SHP77 treated with DMSO at 0.1 percent for 48 hours (cell line): ENCODE data around the gene FZD2.
"Not testable (repeated sequence)": the region's sequence is repeated elsewhere in the genome, so short reads cannot be mapped to it uniquely, and the experiment has no call there.

Experiments
- DNase-seq: peaks from one replicate; lab custom pipeline; 2025; lab: John Stamatoyannopoulos, UW

Gene FZD2

DNA sequence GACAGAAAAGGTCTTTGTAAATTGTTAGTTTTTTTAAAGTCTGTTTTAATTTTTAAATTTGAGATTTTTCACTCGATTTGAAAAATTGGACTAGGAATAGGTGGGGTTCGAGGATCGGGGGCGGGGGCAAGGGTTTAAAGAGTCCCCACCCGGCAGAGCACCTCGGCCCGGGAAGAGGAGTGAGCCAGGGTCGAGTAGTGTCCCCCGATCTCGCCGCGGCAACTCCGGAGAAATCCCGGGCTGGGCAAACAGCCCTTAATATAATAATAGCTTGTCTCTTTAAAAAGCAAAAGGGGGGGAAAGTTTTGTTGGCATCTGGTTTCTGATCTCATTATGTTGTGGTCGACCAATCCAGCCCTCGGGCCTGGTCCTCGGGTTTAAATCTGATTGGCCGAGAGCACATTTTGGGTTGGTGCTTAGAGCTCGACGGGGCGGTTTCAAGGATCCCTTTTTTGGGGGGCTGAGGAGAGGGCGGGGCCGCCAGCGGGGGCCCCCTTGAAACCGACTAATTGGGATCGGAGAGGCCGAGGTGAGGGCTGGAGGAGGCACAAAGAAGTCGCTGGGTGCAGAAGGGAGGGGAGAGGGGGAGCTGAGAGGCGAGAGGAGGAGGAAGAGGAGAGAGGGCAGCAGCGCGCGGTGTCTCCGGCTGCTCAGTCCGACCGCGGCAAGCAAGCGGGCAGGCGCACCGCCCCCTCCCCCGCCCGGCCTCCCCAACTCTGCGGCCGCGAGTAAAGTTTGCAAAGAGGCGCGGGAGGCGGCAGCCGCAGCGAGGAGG is at the start of gene FZD2:
Gene FZD2 (plus strand): TSS at position 653 of the 775 bp plus-strand sequence. CDS start 205 bp downstream, outside the sequence.
- DNase-seq, result peak; percentile 52

DNA sequence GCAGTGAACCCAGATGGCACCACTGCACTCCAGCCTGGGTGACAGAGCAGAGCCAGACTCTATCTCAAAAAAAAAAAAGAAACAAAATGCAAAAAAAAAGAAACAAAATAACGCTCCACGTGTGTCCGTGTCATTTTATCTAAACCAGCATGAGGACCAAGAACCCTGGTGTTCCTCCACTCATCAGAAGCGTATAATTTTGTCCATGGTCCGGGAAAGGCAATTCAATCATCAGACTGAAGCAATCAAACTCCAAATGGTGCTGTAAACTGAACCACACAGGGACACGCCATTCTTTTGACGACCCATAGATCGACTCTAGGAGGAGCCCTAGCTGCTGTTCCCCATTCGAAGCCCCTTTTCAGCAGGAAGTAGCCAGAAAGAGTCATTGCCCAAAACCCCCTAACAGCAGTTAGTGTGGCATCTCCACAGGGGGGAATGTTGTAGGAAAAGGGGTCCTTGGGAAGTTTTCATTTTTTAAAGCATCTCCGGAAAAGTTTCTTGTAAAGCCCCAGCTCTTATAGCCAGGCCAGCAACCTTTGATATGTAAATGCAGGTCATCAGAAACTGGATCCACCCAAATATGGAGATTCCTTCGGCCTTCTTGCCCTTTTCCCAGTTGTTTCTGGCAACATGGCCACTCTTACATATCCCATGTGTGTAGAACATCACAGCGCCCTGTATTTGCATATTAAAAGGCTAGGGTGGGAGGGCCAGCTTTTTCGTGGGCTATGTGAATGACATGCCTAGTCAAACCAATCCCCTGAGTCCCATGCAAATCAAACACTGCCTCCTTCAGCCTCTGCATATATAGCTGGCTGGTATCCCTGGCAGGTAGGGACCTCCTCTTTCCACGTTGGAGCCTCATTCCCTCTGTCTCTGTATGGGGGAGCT is 45.8 kb upstream of the FZD2 start:
- not testable (repeated sequence) for DNase-seq

DNA sequence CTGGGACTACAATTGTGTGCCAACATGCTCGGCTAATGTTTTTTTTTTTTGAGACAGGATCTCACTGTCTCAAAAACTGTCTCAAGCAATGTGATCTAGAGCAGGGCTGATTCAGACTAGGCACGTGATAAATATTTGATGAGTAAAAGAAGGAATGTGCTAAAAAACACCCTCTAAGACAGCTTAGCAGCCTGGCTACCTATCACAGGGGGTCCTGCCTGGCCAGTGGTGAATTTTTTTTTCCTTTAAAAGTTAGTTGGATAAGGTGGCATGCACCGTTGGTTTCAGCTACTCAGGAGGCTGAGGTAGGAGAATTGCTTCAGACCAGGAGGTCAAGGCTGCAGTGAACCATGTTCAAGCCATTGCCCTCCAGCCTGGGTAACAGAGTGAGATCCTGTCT is 39.3 kb upstream of the FZD2 start:
- no peak for DNase-seq

DNA sequence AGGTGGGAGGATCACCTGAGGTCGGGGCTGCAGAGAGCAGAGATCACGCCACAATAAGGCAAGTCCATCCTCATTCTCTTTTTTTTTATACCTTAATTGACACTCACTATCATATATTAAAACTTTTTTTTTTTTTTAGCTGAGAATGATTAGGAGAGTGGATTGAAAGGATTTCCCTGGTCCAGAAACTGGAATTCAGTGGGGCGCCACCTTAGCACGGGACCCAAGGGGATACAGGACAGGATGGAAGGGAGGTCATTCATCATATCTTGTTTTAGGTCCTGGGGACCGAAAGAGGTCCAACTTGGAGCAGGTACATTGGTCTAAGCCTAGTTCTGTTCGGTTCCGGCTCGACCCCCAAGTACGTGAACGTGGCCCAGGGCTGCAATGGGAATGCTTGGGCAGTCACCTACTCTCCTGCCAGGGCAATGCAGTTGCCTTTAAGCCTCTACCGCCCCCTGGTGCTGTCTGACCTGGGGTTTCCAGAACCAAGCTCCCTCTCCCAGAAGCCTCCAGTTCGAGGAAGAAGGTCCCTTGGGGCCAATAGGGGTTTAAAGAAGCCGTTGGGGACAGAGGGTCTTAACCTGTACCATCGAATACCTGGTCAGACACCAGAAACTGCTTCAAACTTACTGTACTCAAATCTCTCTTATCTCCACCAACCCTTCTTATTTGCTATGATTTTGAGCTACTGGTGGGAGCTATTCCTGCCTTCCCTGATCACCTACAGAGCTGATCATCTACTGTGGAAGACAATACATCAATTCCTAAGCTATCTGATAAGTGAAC is 34.2 kb upstream of the FZD2 start:
- peak; percentile 21 for DNase-seq

DNA sequence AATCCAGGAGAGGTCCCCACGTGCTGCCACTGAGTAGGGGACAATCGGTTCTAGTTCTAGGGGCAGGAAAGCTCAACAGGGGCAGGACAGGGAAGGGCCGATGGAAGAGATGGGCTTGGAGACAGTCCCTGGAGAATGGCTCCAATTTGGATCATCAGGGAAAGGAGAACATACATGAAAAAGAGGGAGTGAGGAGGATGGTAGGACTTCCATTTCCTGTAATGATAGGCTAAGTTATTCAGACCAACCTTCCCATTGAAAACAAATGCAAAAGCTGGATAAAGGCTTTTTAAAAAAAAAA is 33.7 kb upstream of the FZD2 start:
- no peak for DNase-seq

DNA sequence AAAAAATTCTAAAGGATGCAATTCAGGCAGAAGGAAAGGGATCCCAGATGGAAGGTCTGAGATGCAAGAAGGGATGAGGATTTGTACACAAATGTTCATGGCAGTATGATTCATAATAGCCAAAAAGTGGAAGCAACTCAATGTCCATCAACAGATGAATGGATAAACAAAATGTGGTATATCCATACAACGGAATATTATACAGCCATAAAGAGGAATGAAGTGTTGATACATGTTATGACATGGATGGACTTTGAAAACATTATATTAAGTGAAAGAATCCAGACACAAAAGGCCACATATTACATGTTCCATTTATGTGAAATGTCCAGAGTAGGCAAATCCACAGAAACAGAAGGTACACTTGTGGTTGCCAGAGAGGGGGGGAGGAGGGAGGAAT is 30.2 kb upstream of the FZD2 start:
- no peak for DNase-seq

DNA sequence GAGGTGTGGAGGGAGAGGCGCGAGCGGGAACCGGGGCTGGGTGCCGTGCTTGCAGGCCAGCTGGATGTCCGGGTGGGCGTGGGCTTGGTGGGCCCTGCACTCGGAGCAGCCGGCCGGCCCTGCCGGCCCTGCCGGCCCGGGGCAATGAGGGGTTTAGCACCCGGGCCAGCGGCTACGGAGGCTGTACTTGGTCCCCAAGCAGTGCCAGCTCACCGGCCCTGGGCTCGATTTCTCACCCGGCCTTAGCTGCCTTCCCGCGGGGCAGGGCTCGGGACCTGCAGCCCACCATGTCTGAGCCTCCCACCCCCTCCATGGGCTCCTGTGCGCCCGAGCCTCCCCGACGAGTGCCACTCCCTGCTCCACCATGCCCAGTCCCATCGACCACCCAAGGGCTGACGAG is 29.3 kb upstream of the FZD2 start:
- DNase-seq, result no peak

DNA sequence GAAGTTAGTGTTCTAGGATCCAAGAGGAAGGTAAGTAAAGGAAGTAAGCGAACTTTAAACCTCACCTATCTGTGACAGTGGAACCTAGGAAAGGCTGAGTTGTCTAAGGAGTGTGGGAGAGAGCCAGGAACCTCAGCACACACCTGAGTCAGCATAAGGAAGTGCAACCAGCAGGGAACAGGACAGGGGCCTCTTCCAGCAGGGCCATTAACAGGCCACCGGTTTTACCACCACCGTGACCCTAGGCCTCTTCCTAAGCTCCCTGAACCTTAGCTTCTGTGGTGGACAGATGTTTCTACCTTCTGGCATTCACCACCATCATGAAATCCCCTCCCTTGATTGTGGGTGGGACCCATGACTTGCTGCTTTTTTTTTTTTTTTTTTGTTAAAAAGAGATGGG is 27.4 kb upstream of the FZD2 start:
- no peak for DNase-seq

DNA sequence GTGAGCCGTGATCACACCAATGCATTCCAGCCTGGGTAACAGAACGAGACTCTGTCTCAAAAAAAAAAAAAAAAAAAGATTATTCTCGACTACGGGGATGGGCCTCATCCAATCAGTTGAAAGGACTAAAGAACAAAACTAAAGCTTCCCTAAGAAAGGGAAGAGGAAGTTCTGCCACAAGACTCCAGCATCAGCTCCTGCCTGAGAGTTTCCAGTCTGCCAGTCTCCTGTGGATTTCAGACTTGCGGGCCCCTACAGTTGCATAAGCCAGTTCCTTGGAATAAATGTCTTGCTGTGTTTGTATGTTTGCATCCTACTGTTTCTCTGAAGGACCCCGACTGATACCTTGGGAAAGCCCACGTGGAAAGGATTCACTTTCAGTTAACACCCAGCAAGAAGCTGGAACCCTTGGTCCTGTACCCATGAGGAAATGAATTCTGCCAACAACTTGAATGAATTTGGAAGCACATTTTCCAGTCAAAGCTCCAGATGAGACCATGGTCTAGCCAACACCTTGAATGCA is 26.3 kb upstream of the FZD2 start:
- no peak for DNase-seq

DNA sequence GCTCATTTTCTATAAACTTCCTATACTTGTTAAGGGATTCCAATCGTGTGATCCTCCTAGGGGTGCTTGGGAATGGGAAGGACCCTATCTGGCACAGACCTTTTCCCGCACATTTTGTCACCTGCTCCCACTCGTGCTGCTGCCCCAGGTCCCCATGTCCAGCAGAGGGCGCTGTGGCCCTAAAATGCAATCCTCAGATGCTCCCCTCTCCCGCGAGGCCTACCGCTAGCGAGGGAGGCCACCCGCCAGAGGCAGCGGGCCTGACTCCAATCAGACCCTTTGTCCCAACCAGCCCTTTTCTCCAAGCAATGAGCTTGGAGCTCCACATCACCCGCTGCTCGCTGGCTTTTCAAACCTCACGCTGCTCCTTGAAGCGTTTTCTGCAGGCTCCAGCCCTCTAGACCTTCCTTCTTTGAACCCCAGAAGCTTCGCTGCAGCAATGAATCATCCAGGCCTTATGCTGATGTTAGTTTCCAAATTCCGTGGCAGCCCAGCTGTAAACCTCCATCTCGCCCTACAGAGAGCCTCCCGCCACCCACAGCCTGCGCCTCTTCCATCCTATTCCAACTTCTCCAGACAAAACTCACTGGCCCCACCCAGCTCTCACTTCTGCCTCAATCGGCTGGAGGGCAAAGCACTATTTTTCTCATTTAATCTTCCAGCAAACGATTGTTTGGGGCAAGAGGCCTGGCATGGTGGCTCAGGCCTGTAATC is 23.6 kb upstream of the FZD2 start:
- DNase-seq, result peak; percentile 69

DNA sequence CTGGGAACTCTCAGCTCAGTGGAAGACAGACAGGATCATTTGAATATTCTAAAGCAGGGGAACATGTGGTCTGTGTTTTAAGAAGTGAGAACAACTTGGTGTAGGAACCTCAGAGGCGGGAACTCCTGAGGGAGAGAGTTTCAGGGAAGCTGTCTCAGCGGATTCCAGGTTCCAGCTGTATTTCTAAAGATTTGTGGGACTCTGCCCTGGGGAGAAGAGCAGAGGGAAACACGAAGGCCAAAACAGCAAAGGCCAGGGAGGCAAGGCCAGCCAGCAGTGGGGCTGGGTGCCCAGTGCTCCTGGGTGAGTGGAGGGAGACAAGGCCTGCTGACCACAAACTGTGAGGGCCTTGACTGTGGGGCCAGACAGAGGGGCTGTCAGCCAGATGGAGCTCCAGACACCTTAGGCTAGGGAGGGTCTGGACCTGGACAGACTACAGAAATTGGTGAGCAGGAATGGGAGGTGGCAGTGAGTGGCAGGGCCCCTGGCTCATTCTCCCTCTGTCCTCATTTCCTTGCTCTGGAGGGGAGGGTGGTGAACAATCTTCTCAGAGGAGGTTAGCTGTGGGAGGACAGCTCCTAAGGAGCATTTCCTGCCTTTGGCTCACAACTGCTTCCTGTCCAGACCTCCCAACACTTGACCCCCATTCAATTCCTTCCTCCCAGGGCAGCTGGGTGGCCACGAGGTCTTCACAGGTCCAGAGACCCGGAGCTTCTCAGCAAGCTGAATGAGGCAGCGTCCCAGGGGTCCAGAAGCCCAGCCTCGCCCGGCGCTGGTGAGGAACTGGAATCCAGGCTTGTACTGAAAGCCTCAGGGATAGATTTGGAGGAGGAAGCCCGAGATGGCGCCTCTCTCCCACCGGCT is 21.0 kb upstream of the FZD2 start:
- no peak for DNase-seq

DNA sequence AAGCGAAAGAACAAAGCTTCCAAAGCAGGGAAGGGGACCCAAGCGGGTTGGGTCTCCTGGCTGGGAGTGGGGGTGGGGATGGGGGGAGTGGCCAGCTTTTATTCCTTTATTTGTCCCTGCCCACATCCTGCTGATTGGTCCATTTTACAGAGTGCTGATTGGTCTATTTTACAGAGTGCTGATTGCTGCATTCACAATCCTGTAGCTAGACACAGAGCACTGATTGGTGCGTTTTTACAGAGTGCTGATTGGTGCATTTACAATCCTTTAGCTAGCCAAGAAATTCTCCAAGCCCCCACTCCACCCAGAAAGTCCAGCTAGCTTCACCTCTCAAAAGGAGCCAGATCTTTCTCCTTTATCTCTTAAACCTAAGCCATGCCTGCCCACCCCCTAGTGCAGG is 19.4 kb upstream of the FZD2 start:
- not testable (repeated sequence) for DNase-seq

DNA sequence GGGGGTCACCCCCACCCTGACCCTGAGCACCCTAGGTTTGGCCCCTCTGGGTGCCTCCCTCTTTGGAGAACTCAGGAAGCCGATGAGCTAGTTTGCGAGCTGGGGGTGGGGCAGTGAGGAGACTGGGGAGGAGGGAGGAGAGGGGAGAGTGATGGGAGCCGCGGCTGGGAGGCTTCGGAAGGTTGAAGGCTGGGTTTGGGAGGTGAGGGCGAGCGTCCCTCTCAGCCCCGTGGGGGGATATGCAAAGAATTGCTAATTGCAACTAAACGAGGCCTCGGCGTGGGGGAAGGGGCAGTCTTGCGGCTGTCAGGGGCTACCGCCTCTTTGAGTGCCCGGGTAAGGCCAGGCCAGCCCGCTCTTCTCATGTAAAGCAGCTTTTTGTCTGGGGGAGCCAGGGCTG is 17.6 kb upstream of the FZD2 start:
- no peak for DNase-seq

DNA sequence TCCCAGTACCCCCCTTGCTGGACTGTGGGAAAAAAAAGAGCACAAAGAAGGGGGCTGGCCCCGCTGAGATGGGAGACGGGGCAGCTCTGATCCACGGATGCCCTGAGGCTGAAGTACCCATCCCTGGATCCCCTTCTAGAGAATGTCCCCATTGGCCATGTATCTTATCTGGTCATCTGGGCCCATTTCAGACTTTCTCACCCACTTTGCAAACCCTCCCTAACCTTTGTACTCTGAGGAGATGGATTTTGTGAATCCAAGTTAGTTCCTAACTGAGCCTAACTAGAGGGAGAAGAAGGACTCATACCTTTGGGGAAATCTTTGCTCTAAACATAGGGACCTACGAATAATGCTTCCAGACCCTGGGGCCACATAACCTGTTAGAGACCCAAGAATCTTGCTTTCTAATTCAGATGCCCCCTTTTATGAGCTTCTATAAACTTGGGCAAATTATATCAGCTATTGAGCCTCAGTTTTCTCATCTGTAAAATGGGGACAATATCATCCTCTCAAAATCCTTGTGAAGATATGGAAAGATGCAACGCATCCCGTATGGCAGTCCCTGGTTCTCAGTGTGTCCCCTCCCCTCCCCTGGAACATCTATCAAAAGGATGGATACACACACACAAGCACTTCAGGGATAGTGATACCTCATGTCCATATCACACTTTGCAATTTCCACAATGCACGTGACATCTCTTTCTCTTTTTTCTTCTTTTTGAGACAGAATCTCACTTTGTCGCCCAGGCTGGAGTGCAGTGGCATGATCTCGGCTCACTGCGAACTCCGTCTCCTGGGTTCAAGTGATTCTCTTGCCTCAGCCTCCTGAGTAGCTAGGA is 16.8 kb upstream of the FZD2 start:
- no peak for DNase-seq

DNA sequence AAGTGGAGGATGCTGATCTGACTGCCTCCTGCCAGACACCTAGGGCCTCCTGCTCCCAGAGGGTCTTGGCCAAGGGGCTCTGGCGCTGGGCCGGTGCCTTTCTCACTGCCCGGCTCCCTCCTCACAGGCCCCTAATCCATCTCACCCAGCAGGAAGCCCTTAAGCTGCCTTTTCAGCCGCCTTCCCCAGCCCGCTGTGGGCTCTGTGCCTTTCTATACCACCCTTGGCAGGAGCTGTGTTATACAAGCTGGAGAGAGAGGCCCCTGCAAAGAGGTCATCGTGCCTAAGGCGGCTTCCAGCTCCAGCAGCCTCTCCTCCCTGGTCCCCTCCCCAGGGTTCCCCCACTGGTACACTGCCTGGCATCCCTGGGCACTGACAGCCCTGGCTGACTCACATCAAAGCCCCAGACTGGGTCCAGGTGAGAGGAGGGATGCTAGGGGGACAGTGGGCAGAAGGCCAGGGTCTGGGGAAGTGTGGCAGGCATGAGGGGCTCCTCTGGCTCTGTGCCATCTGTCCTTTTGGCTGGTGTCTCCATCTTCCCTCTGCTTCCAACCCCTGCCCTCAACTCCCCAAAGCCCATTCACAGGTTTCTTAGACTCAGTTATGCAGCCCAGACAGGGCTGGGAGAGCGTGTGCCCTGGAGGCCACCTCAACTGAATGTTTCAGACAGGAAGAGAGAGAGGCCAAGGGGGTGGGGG is 15.3 kb upstream of the FZD2 start:
- DNase-seq, result no peak

DNA sequence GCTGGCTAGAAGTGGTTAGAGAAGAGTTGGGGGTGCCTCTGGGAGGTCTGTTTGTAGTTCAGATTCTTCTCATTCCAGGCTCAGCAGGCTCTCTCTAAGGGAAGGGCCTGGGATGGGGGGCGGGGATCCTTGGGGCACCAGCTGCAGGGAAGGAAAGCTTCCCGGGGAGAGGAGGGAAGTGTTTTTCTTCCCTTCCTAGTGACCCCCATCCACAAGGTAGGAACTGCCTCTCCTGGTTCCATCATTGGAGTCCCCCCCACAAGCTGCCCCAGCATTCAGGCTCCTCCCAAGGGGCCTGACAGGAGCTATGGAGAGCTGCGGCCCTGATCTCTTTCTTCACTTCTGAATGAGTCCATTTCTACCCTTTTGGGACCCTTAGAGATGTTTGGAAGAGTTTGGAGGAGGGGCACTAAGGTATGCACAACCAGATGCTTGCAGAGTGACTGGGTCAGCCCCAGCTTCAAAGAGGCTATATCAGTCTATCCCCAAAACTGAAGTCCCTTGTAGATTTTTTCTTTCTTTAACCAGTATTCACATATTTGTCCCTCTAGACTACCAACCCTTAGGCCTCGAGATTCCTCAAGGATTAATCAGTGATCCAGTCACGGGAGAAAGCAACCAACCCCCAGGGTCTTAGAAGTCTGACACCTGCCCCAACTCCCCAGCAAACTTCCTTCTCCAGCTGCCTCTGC is 13.9 kb upstream of the FZD2 start:
- DNase-seq, result no peak

DNA sequence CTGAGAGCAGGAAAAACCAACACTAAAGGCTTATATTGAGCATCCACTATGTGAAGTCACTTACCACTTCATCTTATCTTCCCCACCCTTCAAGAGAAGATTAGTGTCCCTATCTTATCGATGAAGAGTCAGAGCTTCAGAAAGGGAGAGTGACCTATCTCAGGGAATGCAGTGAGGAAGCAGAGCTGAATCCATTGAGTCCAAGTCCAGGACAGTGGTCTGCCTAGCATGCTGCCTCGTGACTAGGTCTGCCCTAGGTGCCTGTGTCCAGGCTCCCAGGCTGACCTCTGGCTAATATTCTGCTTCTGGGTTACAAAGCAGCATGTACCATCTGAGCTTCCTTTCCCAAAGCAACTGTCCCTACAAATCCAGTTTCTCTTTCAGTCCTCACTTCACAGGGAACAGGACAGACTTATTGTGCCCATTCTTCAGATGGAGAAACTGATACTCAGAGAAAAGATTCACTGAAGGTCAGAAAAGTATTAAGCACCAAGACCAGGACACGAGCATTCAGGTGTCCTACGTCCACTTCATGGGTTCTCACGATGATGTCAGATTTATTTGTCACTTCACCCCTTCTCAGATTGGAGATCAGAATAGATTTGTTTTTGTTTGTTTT is 13.3 kb upstream of the FZD2 start:
- DNase-seq, result no peak
